PC-9 (cell line): ENCODE results near the gene MYO18A.

ENCODE experiments used
- EZH2 ChIP-seq: fragments of 200-600 bp; sonication (generic); IDR thresholded peaks from 2 replicates; pipeline ENCODE4 v1.8.0; 2017; ENCODE audit warnings: antibody characterized with exemption, low read depth
- TF ChIP-seq, protein P1 (sequence below): fragments of 200-600 bp; sonication (generic); conservative IDR thresholded peaks from 2 replicates; pipeline ENCODE4 v1.6.1; 2017; ENCODE audit warnings: mixed run types, antibody characterized with exemption, mild to moderate bottlenecking, moderate library complexity

DNA sequence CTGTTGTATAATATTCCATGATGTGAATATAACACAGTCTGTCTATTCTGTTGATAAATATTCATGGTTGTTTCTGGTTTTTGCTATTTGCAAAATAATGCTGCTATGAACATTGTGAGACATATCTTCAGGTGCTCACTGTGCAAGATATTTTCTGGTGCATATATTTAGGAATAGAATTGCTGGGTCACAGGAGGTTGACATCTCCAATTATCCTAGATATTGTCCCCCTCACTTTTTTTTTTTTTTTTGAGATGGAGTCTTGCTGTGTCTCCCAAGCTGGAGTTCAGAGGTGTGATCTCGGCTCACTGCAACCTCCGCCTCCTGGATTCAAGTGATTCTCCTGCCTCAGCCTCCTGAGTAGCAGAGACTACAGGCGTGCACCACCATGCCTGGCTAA lies 14.5 kb upstream of the MYO18A start:
- TF ChIP-seq, protein P1, sequence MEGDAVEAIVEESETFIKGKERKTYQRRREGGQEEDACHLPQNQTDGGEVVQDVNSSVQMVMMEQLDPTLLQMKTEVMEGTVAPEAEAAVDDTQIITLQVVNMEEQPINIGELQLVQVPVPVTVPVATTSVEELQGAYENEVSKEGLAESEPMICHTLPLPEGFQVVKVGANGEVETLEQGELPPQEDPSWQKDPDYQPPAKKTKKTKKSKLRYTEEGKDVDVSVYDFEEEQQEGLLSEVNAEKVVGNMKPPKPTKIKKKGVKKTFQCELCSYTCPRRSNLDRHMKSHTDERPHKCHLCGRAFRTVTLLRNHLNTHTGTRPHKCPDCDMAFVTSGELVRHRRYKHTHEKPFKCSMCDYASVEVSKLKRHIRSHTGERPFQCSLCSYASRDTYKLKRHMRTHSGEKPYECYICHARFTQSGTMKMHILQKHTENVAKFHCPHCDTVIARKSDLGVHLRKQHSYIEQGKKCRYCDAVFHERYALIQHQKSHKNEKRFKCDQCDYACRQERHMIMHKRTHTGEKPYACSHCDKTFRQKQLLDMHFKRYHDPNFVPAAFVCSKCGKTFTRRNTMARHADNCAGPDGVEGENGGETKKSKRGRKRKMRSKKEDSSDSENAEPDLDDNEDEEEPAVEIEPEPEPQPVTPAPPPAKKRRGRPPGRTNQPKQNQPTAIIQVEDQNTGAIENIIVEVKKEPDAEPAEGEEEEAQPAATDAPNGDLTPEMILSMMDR, result no peak
- TF ChIP-seq EZH2, result no peak
